ENCODE data around the gene UGCG.

The UGCG gene

GRCh38 chr9:111914749-111915424 is 18.3 kb downstream of the UGCG start:
- TF ChIP-seq ZFX (IDR thresholded peaks at IDR 0.05; ENCODE audit: borderline replicate concordance) (no peak), CTCF (IDR thresholded peaks at IDR 0.05) (no peak)

GRCh38 chr9:111915425-111915758 is 18.8 kb downstream of the UGCG start:
- H3K27ac ChIP-seq, result no peak overlapping the region
- TF ChIP-seq ZFX (IDR thresholded peaks at IDR 0.05; ENCODE audit: borderline replicate concordance) (no peak), CTCF (IDR thresholded peaks at IDR 0.05) (no peak)

More at GRCh38 chr9:111914749-111915424, 18.3 kb downstream of the UGCG start:
- no peak overlapping the region for H3K27ac ChIP-seq

- TF ChIP-seq ZFX (IDR thresholded peaks at IDR 0.05; ENCODE audit: borderline replicate concordance) (no peak), CTCF (IDR thresholded peaks at IDR 0.05) (no peak)
These were observed 19.6 kb downstream of the UGCG start for GRCh38 chr9:111916234-111916645.

GRCh38 chr9:111917201-111917600 is 20.6 kb downstream of the UGCG start:
- TF ChIP-seq CTCF (IDR thresholded peaks at IDR 0.05) (no peak), ZFX (IDR thresholded peaks at IDR 0.05; ENCODE audit: borderline replicate concordance) (no peak)
- no peak overlapping the region for H3K27ac ChIP-seq

More at GRCh38 chr9:111916234-111916645, 19.6 kb downstream of the UGCG start:
- no peak overlapping the region for H3K27ac ChIP-seq

GRCh38 chr9:111917980-111918379 is 21.4 kb downstream of the UGCG start:
- TF ChIP-seq CTCF (IDR thresholded peaks at IDR 0.05) (no peak), ZFX (IDR thresholded peaks at IDR 0.05; ENCODE audit: borderline replicate concordance) (no peak)
- no peak overlapping the region for H3K27ac ChIP-seq

GRCh38 chr9:111919875-111920274 is 23.3 kb downstream of the UGCG start:
- TF ChIP-seq ZFX (IDR thresholded peaks at IDR 0.05; ENCODE audit: borderline replicate concordance), result no peak
- no peak overlapping the region; the same call in 1 of the 2 replicates for H3K27ac ChIP-seq

GRCh38 chr9:111920531-111920930 is 23.9 kb downstream of the UGCG start:
- H3K27ac ChIP-seq, result no peak overlapping the region; the same call in 1 of the 2 replicates
- TF ChIP-seq CTCF (IDR thresholded peaks at IDR 0.05), result no peak
- TF ChIP-seq ZFX (IDR thresholded peaks at IDR 0.05; ENCODE audit: borderline replicate concordance), result no peak
